HG02973 (cell line): ENCODE data around the gene CERCAM.

Experiments used
- ATAC-seq: cut with Tn5 transposase; IDR thresholded peaks from one replicate; pipeline ENCODE4 v1.9.1; 2021; ENCODE audit warnings: moderate library complexity; ENCODE audit not compliant: unreplicated experiment

Gene CERCAM

DNA sequence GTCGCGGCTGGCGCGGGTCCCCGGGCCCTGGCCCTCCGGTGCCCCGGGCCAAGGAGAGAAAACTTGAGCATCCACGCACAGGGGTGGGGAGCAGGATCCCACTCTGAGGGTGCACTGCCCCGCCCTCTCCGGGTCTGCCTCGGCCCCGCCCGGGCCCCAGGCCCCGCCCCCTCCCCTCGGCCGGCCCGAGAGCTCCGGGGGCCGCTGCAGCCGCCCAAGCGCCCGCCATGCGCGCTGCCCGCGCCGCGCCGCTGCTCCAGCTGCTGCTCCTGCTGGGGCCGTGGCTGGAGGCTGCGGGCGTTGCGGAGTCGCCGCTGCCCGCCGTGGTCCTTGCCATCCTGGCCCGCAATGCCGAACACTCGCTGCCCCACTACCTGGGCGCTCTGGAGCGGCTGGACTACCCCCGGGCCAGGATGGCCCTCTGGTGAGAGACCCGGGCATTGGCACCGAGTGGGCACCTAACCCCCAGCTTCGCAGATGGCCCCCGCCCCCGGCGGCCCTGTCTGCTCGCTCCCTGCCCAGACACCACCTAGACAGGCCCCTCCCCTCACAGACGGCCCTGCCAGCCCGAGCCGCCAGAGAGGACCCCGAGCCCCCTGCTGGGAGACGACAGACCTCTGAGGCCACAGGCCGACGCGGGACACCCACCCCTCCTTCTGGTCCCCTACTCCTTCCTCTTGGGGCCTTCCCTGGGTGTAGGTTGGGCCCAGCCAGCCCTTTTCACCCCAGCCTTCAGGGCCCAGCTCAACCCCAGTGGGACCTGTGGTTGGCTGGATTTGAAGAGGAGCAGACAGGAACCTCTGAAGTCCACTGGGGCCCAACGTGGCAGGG, at the start of gene CERCAM:
CERCAM (plus strand) TSS at position 207 of the 831 bp plus-strand sequence; CDS start at position 228, 21 bp downstream.
- ATAC-seq = peak; percentile 39

DNA sequence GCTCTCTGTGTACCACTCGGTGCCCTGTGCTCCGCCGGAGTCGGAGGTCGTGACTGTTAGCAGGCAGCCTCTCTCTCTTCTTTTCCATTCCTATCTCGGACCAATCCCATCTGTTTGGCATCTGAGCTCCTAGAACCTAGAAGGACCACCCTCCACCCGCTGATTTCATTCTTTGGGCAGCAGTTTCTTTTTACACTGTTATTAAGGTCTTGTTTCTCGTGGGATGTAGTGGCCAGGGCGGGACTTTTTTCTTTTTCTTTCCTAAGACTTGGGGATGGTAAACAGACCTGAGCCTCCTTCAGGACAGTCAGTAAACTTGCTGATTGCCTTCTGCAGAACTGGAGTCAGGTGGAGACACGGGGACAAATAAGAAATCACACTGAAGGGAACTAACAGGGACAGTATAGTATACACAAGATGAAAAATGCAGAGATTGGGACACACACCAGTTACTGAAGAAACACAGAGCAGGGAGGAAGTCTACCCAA, 49.0 kb upstream of the CERCAM start:
- no peak for ATAC-seq

DNA sequence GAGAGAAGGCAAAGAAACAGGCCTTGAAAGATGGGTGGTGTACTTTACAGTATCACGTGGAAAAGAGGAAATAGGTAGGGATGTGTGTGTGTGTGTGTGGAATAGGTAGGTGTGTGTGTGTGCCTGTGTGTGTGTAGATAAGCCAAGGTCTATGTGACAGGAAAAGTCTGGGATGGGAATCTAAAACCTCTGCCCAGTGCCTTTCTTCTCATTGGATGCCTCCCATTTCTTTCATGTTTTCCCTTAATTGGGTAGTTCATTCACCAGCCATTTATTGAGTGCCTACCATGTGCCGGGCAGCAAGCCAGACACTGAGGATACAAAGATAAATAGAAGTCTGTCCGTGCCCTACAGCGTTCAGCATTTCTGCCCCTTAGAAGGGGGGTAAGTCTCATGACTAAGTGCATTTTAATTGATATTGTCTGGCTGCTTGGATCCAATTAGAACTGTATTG, 48.4 kb upstream of the CERCAM start:
- ATAC-seq = no peak

- no peak for ATAC-seq
These were observed 47.9 kb upstream of the CERCAM start for GRCh38 chr9:128372784-128373183.

DNA sequence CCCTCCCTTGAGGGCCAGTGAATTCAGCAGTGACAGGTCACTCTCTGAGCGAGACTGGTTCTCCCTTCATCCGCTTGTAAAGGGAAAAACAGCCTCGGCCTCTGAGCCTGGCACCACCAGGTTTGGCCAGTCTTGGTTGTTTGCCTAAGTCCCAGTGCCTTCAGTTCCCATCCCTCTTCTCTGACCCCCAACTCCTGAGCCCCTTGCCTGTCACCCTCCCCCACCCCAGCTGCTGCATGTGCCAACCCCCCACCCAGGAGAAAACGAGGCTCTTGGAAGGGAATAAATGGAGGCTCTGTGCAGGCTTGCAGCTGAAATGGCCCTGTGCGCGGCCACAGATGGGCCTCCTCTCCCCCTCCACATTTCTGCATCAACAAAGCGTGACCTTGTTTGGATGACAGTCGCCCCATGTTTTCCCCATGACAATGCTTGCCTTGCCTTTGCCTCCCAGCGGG, 46.4 kb upstream of the CERCAM start:
- no peak for ATAC-seq

GRCh38 chr9:128375865-128376264, 44.8 kb upstream of the CERCAM start:
- no peak for ATAC-seq

DNA sequence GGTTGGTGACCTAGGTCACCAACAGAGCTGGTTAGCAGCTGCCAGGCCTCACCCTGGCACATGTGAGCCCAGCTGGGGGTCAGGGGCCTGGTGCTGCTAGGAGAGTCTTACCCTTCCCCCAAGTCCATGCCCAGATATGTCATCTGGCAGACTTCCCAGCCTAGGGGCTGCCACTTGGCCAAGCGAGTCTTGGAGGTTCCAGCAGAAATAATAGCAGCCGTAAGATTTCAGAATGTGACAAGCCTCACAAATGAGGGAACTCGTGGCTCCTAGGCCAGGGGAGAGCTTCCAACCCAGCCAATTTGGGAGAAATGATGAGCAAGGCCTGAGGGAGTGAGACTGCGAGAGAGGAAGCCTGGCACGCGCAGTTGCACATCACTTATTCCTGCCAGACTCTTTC, 38.4 kb upstream of the CERCAM start:
- ATAC-seq = no peak

DNA sequence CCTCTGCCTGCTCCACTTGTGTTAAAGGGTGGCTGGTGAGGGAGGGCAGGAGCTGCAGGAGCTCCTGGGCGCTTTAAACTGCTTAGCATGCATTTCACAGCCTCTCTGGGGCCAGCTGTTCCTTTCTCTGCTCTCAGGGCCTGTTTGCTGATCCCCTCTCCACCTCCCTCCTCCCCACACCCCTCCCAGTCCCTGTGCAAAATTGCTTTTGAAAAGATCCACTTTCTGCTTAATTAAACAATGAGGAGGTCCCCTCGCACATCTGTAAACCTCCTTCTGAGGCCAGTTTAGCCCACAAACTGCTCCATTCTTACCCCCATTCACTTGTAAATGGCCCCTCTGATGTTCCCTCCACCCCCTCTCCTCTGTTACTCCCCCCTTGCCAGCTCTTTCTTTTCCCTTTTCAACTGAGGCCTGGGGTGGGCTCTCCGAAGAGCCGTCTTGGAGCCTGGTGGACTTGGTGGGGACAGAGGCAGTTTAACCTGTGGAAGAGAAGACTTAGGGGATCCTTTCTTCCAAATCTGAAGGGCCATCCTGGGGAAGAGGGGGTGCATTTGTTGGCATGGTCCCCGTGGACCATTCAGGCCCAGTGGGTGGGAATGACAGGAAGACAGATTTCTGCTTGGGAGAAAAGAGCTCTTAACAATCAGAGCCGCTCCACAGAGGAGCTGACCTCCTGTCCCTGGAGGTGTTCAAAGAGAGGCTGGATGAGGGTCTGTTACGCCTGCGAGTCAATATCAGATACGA, 37.5 kb upstream of the CERCAM start:
- ATAC-seq = no peak

- ATAC-seq = no peak
These were observed 36.9 kb upstream of the CERCAM start for GRCh38 chr9:128383791-128384190.

DNA sequence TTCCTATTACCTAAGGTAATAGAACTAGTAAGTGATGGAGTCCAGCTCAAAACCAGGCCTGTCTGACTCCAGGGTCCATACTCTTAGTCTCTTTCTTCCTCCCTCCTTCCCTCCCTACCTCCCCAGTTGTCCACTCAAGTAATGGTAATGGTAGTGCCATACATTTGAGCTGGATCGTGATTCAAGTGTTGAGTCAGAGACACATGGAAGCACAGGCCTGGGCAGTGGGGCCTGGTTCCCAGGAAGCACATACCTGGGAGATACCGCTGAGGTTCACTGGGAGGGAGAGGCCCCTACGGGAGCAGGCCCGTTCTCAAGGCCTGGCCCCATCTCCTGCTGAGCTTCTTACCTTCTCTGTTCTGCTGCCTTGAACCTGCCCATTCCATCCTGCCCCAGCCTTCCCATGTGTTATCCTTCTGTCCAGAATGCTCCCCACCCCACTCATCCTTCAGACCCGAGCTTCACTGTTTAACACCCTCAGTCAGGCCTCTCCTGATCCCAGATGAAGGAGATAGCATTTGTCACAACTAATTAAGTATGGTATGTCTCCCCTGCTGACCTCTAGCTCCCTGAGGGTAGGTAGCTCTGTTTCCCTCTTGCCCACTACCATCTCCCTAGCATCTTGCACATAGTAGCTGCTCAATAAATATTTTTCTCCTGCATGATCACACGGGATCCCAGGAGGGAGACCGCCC, 35.7 kb upstream of the CERCAM start:
- ATAC-seq = no peak

- no peak for ATAC-seq
These were observed 34.9 kb upstream of the CERCAM start for GRCh38 chr9:128385496-128386460.

DNA sequence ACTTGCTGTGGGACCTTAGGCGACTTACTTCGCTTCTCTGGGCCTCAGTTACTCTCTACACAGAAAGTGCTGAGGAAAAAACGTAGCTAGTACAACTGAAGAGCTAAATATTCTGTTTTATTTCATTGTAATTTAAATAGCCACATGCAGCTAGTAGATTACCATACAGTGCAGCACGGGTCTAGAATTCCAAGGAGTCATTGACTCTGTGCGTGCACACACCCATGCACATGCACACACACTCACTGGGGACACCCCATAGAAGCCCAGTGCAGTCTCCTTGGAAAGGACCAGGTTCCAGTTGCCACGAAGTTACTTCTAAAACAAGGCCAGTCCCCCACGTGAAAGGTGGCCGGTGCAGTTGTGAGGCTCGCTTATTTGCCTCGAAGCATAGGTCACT, 32.5 kb upstream of the CERCAM start:
- no peak for ATAC-seq

GRCh38 chr9:128389395-128390149, 31.1 kb upstream of the CERCAM start:
- no peak for ATAC-seq

- no peak for ATAC-seq
These were observed 30.4 kb upstream of the CERCAM start for GRCh38 chr9:128390150-128390812.

DNA sequence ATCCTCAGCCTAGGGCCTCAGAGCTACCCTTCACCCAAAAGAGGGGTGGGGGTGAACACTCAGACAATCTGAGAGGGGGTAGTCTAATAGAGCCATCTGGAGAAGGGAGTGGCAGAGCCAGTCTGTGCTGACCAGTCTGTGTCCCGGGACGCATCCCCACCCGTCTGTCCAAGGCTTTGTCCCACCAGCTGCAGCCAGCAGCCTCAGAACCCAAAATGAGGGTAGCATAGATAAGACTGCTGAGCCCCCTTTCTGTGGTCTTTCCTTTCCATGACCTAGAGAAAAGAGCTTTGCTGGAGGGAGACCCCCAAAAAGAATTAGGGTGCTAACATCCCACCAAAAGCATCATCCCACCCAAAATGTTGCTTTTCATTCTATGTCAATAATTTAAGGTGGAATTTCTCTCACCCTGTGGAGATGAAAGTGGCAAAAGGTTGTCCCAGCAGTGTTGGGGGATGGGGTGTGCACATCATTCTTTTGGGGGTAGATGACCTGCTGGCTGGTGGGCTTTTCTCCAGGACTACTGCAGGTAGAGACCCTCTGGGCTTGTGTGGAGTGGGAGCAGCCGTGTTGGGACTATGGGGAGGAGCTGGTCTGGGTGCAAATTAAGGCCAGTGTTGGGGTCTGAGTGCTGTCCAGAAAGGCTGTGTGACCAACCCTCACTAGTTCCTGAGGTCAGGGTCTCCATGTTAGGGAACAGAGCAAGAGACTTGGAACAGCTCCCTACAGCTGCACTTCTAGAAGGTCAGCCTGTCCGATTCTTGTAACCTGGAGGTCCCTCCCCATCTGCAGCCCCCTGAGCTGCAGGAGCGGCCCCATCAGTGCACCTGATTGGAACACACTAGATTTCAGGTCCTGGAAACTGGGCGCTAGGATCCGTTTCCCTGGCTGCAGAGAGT, 29.6 kb upstream of the CERCAM start:
- no peak for ATAC-seq

DNA sequence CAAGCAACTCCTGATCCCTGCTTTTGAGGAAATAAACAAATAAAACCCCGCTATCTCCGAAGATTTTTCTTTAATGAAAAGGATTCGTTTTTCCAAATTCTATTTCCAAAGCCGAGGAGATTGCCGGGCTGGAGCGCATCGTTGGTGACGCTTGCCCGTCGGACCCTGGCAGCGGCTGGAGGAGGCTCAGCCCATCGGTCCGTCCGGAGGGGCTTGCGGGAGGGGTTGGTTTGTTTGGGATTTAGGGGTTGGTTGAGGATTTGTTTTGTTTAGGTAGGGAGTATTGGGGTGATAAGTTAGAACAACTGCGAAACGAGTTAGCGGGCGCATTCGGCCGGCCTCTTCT, 28.7 kb upstream of the CERCAM start:
- ATAC-seq = no peak

- ATAC-seq = no peak
These were observed 28.1 kb upstream of the CERCAM start for GRCh38 chr9:128392302-128393144.
